HL-60 (cell line): ENCODE results near the gene RTP3.

Source experiments
- GABPA ChIP-seq: IDR thresholded peaks from 2 replicates; pipeline ENCODE4 v1.6.1; 2012; ENCODE audit warnings: low read depth
- POLR2AphosphoS5 ChIP-seq: IDR thresholded peaks from 2 replicates; pipeline ENCODE4 v1.6.1; 2012; ENCODE audit warnings: low read depth
- REST ChIP-seq: IDR thresholded peaks from 2 replicates; pipeline ENCODE4 v1.6.1; 2012; ENCODE audit warnings: low read depth; ENCODE audit not compliant: insufficient replicate concordance
- SPI1 ChIP-seq: IDR thresholded peaks from 2 replicates; pipeline ENCODE4 v1.6.1; 2012; ENCODE audit warnings: low read depth, mild to moderate bottlenecking, borderline replicate concordance
- TF ChIP-seq, protein P1 (sequence below): IDR thresholded peaks from one replicate; pipeline ENCODE4 v1.5.1; 2011; ENCODE audit warnings: low read length, control low read depth, inconsistent platforms; ENCODE audit not compliant: insufficient read depth

DNA sequence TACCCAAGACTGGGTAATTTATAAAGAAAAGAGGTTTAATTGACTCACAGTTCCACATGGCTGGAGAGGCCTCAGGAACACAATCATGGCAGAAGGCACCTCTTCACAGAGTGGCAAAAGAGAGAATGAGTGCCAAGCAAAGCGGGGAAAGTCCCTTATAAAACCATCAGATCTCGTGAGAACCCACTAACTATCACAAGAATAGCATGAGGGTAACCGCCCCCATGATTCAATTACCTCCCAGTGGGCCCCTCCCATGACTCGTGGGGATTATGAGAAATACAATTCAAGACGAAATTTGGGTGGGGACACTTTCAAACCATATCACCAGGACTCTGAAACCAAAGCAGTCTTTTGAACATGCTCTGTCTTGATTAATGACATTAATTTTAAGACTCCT lies 7.0 kb downstream of the RTP3 start:
- TF ChIP-seq, protein P1, sequence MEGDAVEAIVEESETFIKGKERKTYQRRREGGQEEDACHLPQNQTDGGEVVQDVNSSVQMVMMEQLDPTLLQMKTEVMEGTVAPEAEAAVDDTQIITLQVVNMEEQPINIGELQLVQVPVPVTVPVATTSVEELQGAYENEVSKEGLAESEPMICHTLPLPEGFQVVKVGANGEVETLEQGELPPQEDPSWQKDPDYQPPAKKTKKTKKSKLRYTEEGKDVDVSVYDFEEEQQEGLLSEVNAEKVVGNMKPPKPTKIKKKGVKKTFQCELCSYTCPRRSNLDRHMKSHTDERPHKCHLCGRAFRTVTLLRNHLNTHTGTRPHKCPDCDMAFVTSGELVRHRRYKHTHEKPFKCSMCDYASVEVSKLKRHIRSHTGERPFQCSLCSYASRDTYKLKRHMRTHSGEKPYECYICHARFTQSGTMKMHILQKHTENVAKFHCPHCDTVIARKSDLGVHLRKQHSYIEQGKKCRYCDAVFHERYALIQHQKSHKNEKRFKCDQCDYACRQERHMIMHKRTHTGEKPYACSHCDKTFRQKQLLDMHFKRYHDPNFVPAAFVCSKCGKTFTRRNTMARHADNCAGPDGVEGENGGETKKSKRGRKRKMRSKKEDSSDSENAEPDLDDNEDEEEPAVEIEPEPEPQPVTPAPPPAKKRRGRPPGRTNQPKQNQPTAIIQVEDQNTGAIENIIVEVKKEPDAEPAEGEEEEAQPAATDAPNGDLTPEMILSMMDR: no peak
- TF ChIP-seq POLR2AphosphoS5 (no peak), GABPA (no peak), REST (no peak), SPI1 (no peak)
